ENCODE measurements around the gene SLC25A47.

SLC25A47 gene

DNA sequence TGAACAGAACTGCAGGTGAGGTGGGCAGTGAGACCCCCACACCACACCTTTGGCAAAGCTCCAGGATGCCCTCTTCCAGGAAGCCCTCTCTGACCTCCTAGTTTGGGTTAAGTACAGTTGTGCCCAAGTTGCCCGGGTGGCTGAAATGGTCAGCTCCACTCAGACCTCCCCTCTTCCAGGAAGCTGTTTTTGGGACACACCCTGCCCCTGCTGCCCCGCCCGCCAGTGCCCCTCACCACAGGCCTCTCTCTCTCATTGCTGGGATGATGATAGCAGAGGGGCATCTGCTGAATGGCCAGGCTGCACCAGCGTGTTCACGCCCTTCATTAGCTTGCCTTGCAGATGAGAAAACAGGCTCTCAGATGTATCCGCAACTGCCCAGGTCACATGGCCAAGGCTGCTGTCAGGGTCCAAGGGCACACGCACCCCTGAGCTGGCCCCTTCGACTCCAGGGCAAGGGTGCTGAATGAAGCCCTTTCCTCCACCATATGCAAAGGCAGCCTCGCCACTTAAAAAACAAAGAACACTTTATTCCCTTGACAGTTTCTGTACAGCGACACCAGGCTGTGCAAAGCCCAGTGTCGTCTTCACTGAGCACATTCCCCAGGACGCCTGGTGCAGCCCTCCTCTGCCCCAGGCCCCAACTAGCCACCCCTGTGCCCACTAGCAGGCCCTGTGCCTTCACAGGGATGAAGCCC is 32.4 kb upstream of the SLC25A47 start:
- Histone ChIP-seq H3K4me3 (ENCODE audit: low read length) (no peak overlapping the region), H3K27me3 (ENCODE audit: control insufficient read depth, insufficient read depth, low read length) (no peaks in the 10 kb centered on the region), H3K27ac (ENCODE audit: low read length) (no peak overlapping the region), H3K36me3 (ENCODE audit: control insufficient read depth, insufficient read depth, low read length) (peaks cover 26% of the 10 kb centered on the region), H3K9me3 (ENCODE audit: control insufficient read depth, insufficient read depth, low read length) (no peaks in the 10 kb centered on the region), H3K4me1 (ENCODE audit: control insufficient read depth, insufficient read depth, low read length) (peaks cover 5% of the 10 kb centered on the region)
- no CpG with 5 or more reads among the region's 12 CpGs for WGBS (ENCODE audit: insufficient coverage, insufficient read length)
- no peak for DNase-seq (ENCODE audit: low read depth, low spot score)

DNA sequence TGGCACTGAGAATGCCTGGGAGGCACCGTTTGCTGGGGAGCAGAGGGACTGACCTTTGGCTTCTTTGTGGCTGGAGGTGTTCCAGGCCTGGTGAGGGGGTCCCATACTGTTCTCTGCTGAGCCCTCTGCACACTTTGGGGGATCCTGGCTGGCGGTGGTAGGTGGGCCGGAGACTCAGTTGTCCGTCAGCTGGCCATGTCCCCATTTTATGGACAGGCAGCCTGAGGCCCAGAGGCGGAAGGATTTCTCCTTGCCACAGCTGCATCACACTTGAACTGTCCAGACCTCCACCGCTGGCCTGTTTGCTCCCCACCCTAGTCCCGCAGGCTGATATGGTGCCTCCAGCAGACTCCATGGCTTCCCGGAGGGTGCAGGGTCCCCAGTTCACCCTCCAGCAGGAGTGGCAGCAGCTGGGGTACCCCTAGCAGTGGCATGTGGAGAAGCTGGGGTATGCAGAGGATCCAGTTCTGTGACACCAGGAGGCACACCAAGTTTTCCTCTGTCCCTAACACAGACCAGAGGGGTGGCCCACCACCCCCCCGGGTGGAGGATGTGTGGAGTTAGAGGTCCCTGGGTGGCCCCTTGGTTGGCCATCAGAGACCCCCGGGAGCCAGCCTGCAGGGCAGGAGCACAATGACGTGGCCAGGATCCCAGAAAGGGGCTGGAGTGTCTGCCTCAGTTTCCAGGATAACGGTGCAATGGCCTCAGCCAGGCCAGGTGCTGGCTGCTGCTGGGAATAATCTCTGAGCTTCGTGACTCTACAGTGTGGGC is 31.6 kb upstream of the SLC25A47 start:
- H3K4me3 ChIP-seq (ENCODE audit: low read length): no peak overlapping the region
- DNase-seq (ENCODE audit: low read depth, low spot score): no peak
- no CpG with 5 or more reads among the region's 13 CpGs for WGBS (ENCODE audit: insufficient coverage, insufficient read length)
- no peak overlapping the region for H3K27ac ChIP-seq (ENCODE audit: low read length)
- peaks cover 26% of the 10 kb centered on the region for H3K36me3 ChIP-seq (ENCODE audit: control insufficient read depth, insufficient read depth, low read length)
- peaks cover 3% of the 10 kb centered on the region; the same call in 1 of the 2 replicates for H3K4me1 ChIP-seq (ENCODE audit: control insufficient read depth, insufficient read depth, low read length)
- no peaks in the 10 kb centered on the region for H3K9me3 ChIP-seq (ENCODE audit: control insufficient read depth, insufficient read depth, low read length)
- no peaks in the 10 kb centered on the region for H3K27me3 ChIP-seq (ENCODE audit: control insufficient read depth, insufficient read depth, low read length)

DNA sequence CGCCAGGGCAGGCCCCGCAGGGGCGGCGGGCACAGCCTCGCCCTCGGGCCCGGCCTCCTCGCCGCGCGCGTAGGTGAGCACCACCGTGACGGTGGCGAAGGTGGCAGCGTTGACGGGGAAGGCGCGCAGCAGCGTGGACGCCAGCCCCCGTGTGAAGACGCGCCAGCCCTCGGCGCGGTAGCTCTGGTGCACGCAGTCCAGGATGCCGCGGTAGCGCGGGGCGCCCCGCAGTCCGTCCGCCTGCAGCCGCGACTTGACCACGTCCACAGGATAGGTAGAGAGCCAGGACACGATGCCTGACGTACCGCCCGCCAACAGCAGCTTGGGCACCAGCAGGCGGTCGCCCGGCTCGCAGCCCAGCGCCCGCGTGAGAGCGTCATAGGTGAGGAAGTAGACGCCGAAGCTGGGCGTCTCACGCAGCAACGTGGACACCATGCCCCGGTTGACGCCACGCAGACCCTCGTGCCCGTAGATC is 30.8 kb upstream of the SLC25A47 start:
- no peaks in the 10 kb centered on the region for H3K27me3 ChIP-seq (ENCODE audit: control insufficient read depth, insufficient read depth, low read length)
- no peak overlapping the region for H3K27ac ChIP-seq (ENCODE audit: low read length)
- no peak for DNase-seq (ENCODE audit: low read depth, low spot score)
- H3K36me3 ChIP-seq (ENCODE audit: control insufficient read depth, insufficient read depth, low read length): peaks cover 26% of the 10 kb centered on the region
- no peaks in the 10 kb centered on the region for H3K9me3 ChIP-seq (ENCODE audit: control insufficient read depth, insufficient read depth, low read length)
- H3K4me1 ChIP-seq (ENCODE audit: control insufficient read depth, insufficient read depth, low read length): peaks cover 3% of the 10 kb centered on the region; the same call in 1 of the 2 replicates
- WGBS (ENCODE audit: insufficient coverage, insufficient read length): no CpG with 5 or more reads among the region's 61 CpGs
- no peak overlapping the region for H3K4me3 ChIP-seq (ENCODE audit: low read length)

DNA sequence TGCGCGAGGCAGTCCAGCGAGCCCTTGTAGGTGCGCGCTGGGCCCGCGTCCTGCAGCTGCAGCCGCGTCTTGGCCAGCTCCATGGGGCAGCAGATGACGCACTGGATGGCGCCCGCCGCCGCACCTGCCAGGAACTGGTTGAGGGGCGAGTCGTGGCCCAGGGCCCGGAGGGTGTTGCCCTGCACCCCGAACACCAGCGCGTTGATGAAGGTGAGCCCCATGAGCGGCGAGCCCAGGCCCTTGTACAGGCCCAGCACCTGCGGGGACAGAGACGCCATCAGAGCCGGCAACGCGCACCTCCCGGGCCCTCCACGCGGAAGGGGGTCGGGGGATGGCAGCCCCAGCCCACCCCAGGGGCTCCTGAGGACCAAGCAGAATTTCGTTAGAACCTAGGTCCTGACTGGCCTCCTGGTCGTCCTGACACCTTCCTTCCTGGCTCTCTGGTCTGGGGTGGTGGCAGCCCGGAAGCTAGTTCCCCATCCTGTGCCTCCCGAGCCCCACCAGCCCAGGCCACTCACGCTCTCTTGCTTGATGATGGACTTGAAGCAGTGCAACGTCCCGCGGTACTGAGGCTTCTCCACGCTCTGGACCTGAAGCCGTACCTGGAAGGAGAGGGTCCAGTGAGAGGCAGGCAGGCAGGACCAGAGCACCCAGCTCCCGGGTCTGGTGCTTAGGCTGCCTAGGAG is 30.2 kb upstream of the SLC25A47 start:
- Histone ChIP-seq H3K4me3 (ENCODE audit: low read length) (no peak overlapping the region), H3K27me3 (ENCODE audit: control insufficient read depth, insufficient read depth, low read length) (no peaks in the 10 kb centered on the region), H3K36me3 (ENCODE audit: control insufficient read depth, insufficient read depth, low read length) (peaks cover 28% of the 10 kb centered on the region), H3K9me3 (ENCODE audit: control insufficient read depth, insufficient read depth, low read length) (no peaks in the 10 kb centered on the region), H3K4me1 (ENCODE audit: control insufficient read depth, insufficient read depth, low read length) (peaks cover 3% of the 10 kb centered on the region; the same call in 1 of the 2 replicates), H3K27ac (ENCODE audit: low read length) (no peak overlapping the region)
- no peak for DNase-seq (ENCODE audit: low read depth, low spot score)
- no CpG with 5 or more reads among the region's 42 CpGs for WGBS (ENCODE audit: insufficient coverage, insufficient read length)

DNA sequence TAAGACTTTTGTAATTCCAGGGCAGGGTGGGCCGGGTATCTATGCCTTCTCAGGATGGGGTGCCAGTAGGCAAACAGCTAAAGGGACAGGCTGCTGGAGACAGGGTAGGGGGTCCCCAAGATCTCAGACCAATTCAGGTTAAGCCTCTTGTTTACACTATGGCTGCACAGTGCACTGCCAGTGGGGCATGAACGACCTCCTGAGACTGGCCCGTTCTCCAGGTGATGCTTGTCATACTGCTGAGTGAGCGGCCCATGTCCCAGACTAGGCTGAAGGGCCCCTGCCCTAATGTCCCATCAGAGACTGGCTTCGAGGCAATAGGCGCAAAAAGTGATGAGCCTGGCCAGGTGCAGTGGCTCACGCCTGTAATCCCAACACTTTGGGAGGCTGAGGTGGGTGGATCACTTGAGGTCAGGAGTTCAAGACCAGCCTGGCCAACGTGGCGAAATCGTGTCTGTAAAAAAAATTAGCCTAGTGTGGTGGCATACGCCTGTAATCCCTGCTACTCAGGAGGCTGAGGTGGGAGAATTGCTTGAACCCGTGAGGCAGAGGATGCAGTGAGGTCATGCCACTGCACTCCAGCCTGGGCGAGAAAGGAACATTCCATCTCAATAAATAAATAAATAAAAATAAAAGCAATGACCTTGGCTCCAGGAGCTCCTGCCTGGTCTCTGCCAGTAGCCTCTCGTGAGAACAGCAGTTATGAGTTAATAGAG is 29.5 kb upstream of the SLC25A47 start:
- no peaks in the 10 kb centered on the region for H3K9me3 ChIP-seq (ENCODE audit: control insufficient read depth, insufficient read depth, low read length)
- no peak for DNase-seq (ENCODE audit: low read depth, low spot score)
- H3K27me3 ChIP-seq (ENCODE audit: control insufficient read depth, insufficient read depth, low read length): no peaks in the 10 kb centered on the region
- no CpG with 5 or more reads among the region's 14 CpGs for WGBS (ENCODE audit: insufficient coverage, insufficient read length)
- H3K4me1 ChIP-seq (ENCODE audit: control insufficient read depth, insufficient read depth, low read length): peaks cover 3% of the 10 kb centered on the region; the same call in 1 of the 2 replicates
- no peak overlapping the region for H3K4me3 ChIP-seq (ENCODE audit: low read length)
- peaks cover 30% of the 10 kb centered on the region for H3K36me3 ChIP-seq (ENCODE audit: control insufficient read depth, insufficient read depth, low read length)
- no peak overlapping the region for H3K27ac ChIP-seq (ENCODE audit: low read length)

DNA sequence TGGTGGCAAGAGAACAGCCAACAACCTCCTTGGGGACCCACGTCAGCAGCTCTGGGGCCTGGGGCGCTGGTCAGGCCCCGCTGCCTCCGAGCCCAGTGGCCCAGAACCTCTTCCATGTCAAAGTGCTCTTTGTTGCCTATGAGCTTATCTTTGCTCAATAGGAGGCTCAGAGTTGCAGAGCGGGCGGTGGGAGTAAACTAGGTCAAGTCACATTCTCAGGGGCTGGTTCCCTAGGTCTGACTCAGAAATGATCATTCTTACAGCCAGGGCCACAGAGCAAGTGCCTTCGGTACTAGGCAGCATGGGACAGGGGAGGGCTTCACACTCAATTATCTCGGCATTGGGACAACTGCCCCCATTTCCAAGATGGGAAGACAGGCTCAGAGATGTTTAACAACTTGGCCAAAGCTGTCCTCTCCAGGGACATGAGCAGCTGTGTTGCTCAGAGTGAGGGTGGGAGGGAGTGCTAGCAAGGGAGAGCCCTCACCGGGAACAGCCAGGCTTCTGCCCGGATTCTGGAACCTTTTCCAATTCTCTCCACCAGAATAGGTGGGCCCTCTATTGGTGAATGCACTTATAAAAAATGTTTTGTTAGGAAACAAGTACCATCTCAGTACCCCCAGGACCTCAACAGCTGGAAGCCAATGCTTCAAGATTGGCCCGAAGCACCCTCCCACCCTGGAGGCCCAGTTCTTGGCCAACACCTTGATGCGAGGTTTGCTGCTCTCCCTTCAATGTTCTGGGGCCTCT is 28.8 kb upstream of the SLC25A47 start:
- no peaks in the 10 kb centered on the region for H3K9me3 ChIP-seq (ENCODE audit: control insufficient read depth, insufficient read depth, low read length)
- no peak for DNase-seq (ENCODE audit: low read depth, low spot score)
- H3K36me3 ChIP-seq (ENCODE audit: control insufficient read depth, insufficient read depth, low read length): peaks cover 32% of the 10 kb centered on the region
- H3K4me1 ChIP-seq (ENCODE audit: control insufficient read depth, insufficient read depth, low read length): 0 out of 2 replicates have a peak, but pooled peaks cover 1% of the 10 kb centered on the region
- H3K27me3 ChIP-seq (ENCODE audit: control insufficient read depth, insufficient read depth, low read length): no peaks in the 10 kb centered on the region
- no CpG with 5 or more reads among the region's 12 CpGs for WGBS (ENCODE audit: insufficient coverage, insufficient read length)
- no peak overlapping the region for H3K4me3 ChIP-seq (ENCODE audit: low read length)
- no peak overlapping the region for H3K27ac ChIP-seq (ENCODE audit: low read length)

DNA sequence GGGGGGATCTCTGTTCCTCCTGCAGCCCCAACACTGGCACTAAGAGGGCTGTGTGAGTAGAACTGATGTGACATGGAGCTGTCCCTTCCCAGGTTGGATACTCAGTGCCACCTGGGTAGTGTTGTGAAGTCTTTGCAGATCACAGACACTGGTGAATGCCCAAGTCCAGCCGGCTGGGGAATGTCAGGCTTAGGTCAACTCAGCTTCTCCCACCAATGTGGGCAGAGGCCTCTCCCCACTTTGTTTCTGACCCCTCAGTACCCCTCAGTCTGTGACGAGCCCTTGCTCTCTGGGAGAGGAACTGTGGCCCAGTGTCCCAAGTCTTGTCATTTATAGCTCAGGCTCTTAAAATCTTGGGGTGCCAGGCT is 28.2 kb upstream of the SLC25A47 start:
- Histone ChIP-seq H3K4me3 (ENCODE audit: low read length) (no peak overlapping the region), H3K9me3 (ENCODE audit: control insufficient read depth, insufficient read depth, low read length) (no peaks in the 10 kb centered on the region), H3K27ac (ENCODE audit: low read length) (no peak overlapping the region), H3K36me3 (ENCODE audit: control insufficient read depth, insufficient read depth, low read length) (peaks cover 32% of the 10 kb centered on the region), H3K4me1 (ENCODE audit: control insufficient read depth, insufficient read depth, low read length) (0 out of 2 replicates have a peak, but pooled peaks cover 1% of the 10 kb centered on the region), H3K27me3 (ENCODE audit: control insufficient read depth, insufficient read depth, low read length) (no peaks in the 10 kb centered on the region)
- DNase-seq (ENCODE audit: low read depth, low spot score): no peak
- no CpG with 5 or more reads among the region's 2 CpGs for WGBS (ENCODE audit: insufficient coverage, insufficient read length)

DNA sequence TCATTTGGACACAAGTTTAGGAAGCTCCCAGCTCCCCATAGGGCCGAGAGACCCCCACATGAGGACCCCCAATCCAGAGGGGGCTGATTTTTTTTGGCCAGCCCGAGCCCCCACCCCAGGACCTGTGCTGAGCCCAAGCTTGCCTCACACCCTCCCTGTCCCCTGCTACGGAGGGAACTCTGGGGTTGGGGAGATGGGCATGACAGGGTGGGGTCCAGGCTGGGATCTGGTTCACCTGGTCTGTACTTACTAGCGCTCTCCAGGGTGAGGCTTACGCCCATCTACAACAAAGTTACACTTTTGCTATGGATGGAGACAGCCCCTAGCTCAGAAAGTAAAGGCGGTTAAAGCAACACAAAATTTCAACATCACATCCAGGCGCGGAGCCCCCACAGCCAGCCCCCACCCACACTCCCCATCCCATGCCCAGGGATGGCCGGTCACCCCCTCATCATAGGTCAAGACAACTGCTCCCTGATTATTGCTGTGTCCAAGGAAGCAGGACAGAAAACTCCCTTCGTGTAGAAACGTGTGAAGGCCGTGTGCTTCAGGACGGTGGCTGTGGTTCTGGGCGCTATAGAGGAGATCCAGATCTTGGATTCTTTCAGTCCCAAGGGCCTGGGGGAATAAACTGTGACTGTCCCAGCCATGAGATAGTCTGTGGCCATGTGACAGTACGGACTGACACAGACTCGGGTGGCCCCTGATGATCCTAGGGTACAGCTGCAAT is 27.6 kb upstream of the SLC25A47 start:
- H3K27me3 ChIP-seq (ENCODE audit: control insufficient read depth, insufficient read depth, low read length): no peaks in the 10 kb centered on the region
- H3K36me3 ChIP-seq (ENCODE audit: control insufficient read depth, insufficient read depth, low read length): peaks cover 31% of the 10 kb centered on the region
- H3K9me3 ChIP-seq (ENCODE audit: control insufficient read depth, insufficient read depth, low read length): no peaks in the 10 kb centered on the region
- no CpG with 5 or more reads among the region's 16 CpGs for WGBS (ENCODE audit: insufficient coverage, insufficient read length)
- H3K4me1 ChIP-seq (ENCODE audit: control insufficient read depth, insufficient read depth, low read length): 0 out of 2 replicates have a peak, but pooled peaks cover 1% of the 10 kb centered on the region
- DNase-seq (ENCODE audit: low read depth, low spot score): no peak
- H3K4me3 ChIP-seq (ENCODE audit: low read length): no peak overlapping the region
- H3K27ac ChIP-seq (ENCODE audit: low read length): no peak overlapping the region

DNA sequence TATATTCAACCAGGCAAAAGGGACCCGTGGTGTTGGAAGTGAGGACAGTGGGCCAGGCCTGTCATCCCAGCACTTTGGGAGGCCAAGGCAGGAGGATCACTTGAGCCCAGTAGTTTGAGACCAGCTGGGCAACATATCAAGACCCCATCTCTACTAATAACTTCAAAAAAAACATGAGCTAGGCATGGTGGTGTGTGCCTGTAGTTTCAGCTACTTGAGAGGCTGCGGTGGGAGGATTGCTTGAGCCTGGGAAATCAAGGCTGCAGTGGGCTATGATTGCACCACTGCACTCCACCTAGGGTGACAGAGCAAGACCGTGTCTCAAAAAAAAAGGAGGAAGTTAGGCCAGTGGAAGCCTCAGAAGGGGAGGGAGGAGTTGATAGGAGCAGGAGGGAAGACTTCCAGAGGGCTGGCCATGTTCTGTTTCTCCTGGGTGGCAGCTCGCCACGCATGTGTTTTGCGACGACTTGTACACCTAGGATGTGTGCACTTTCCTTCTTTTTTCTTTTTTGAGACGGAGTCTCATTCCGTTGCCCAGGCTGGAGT is 27.0 kb upstream of the SLC25A47 start:
- no peak overlapping the region for H3K27ac ChIP-seq (ENCODE audit: low read length)
- H3K9me3 ChIP-seq (ENCODE audit: control insufficient read depth, insufficient read depth, low read length): no peaks in the 10 kb centered on the region
- WGBS (ENCODE audit: insufficient coverage, insufficient read length): no CpG with 5 or more reads among the region's 9 CpGs
- no peak for DNase-seq (ENCODE audit: low read depth, low spot score)
- no peak overlapping the region for H3K4me3 ChIP-seq (ENCODE audit: low read length)
- H3K4me1 ChIP-seq (ENCODE audit: control insufficient read depth, insufficient read depth, low read length): no peaks in the 10 kb centered on the region
- H3K27me3 ChIP-seq (ENCODE audit: control insufficient read depth, insufficient read depth, low read length): no peaks in the 10 kb centered on the region
- peaks cover 25% of the 10 kb centered on the region for H3K36me3 ChIP-seq (ENCODE audit: control insufficient read depth, insufficient read depth, low read length)
